Activated CD4-positive, alpha-beta T cell treated with anti-CD3 and anti-CD28 coated beads, Interleukin-2, Interleukin-6, amounts not matched to agents 100 ng/mL and 50 ng/mL, durations not matched to agents 16 hours and 8 hours (primary cell): ENCODE measurements around the gene RPL9.
A peak's percentile ranks its signal among the peaks of the same experiment; 100 is the strongest.
"Not testable (repeated sequence)": the region's sequence is repeated elsewhere in the genome, so short reads cannot be mapped to it uniquely, and the experiment has no call there.

ENCODE experiments used
- DNase-seq: peaks from one replicate; pipeline ENCODE4 v3.0.0-alpha.2; 2020

Gene RPL9

GRCh38 chr4:39464886-39465501 is 6.3 kb upstream of the RPL9 start:
- peak; percentile 58 for DNase-seq

- not testable (repeated sequence) for DNase-seq
Observed at GRCh38 chr4:39458161-39458504, 589 bp downstream of the RPL9 start.

- no peak for DNase-seq
Observed at GRCh38 chr4:39456946-39457763, 1.6 kb downstream of the RPL9 start.

- no peak for DNase-seq
Observed at GRCh38 chr4:39455486-39455885, 3.2 kb downstream of the RPL9 start.

GRCh38 chr4:39453738-39454137 is 5.0 kb downstream of the RPL9 start:
- no peak for DNase-seq

- no peak for DNase-seq
Observed at GRCh38 chr4:39452860-39453587, 5.7 kb downstream of the RPL9 start.

- DNase-seq, result no peak
Observed at GRCh38 chr4:39452153-39452859, 6.4 kb downstream of the RPL9 start.

GRCh38 chr4:39451423-39452023 is 7.2 kb downstream of the RPL9 start:
- DNase-seq, result no peak

GRCh38 chr4:39450618-39451017 is 8.1 kb downstream of the RPL9 start:
- no peak for DNase-seq

- peak; percentile 55 for DNase-seq
Observed at GRCh38 chr4:39446842-39447573, 11.7 kb downstream of the RPL9 start.

- DNase-seq, result no peak
Observed at GRCh38 chr4:39446483-39446841, 12.3 kb downstream of the RPL9 start.

GRCh38 chr4:39442998-39443397 is 15.7 kb downstream of the RPL9 start:
- DNase-seq, result peak; percentile 57

- no peak for DNase-seq
Observed at GRCh38 chr4:39441593-39441992, 17.1 kb downstream of the RPL9 start.

GRCh38 chr4:39435659-39436563 is 22.8 kb downstream of the RPL9 start:
- DNase-seq, result no peak

- DNase-seq, result no peak
Observed at GRCh38 chr4:39433878-39434492, 24.7 kb downstream of the RPL9 start.

GRCh38 chr4:39429476-39430334 is 29.0 kb downstream of the RPL9 start:
- DNase-seq, result no peak

- DNase-seq, result no peak
Observed at GRCh38 chr4:39427520-39428114, 31.1 kb downstream of the RPL9 start.

- no peak for DNase-seq
Observed at GRCh38 chr4:39426728-39427127, 32.0 kb downstream of the RPL9 start.

- not testable (repeated sequence) for DNase-seq
Observed at GRCh38 chr4:39425297-39425696, 33.4 kb downstream of the RPL9 start.
